Measurements from ENCODE around the gene IFT81.
"Not testable (repeated sequence)": the region's sequence is repeated elsewhere in the genome, so short reads cannot be mapped to it uniquely, and the experiment has no call there.

IFT81 gene

DNA sequence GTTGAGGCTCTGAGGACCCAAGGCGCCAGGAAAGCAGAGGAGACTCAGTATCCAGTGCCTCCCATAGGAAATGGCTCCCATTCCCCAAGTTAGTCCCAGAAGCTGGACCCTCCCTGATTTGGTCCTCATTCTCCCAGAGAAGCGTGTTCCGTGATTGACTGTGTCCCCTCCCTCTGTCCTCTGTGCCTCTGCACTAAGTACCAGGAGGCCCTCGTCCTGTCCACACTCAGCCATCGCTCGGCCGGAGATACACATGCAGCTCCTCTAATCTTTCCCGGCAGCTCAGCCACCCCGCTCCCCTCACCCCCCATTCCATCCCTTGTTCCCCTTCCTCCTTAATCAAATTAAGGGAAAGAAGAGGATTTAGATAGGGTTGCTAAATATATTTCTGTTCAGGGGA lies 128.6 kb downstream of the IFT81 start:
- no peaks in the 10 kb centered on the region for H3K36me3 ChIP-seq (replicated peaks; ENCODE audit: insufficient read depth, low read length)
- DNase-seq: no peak
- no peaks in the 10 kb centered on the region for H3F3A ChIP-seq (ENCODE audit: insufficient read depth, low read length)
- H3K4me2 ChIP-seq (ENCODE audit: low read depth, low read length): peak overlapping the region; percentile 41; the same call in 1 of the 2 replicates
- no peak overlapping the region for H3K27ac ChIP-seq (ENCODE audit: low read length)
- peak overlapping the region; percentile 63; the same call in 1 of the 2 replicates for H2AFZ ChIP-seq (ENCODE audit: low read length)
- H3K4me1 ChIP-seq (ENCODE audit: low read length): no peaks in the 10 kb centered on the region
- H3K27me3 ChIP-seq (replicated peaks; ENCODE audit: insufficient read depth, low read length): no peaks in the 10 kb centered on the region
- H3K9ac ChIP-seq (ENCODE audit: low read length): peak overlapping the region; percentile 25; the same call in 1 of the 2 replicates
- H4K20me1 ChIP-seq (ENCODE audit: insufficient read depth, low read length): no peaks in the 10 kb centered on the region
- H3K4me3 ChIP-seq (ENCODE audit: low read length): no peak overlapping the region
- no peak for TF ChIP-seq EZH2phosphoT487 (IDR thresholded peaks at IDR 0.05; ENCODE audit: low read length)
- H3K9me2 ChIP-seq (replicated peaks; ENCODE audit: insufficient read depth, low read length): no peaks in the 10 kb centered on the region
- H3K9me3 ChIP-seq (replicated peaks; ENCODE audit: insufficient read depth, low read length): no peaks in the 10 kb centered on the region
- no peaks in the 10 kb centered on the region for H3K79me2 ChIP-seq (ENCODE audit: low read length)

GRCh38 chr12:110253176-110253575 lies 129.0 kb downstream of the IFT81 start:
- peak overlapping the region; percentile 25; the same call in 1 of the 2 replicates for H3K9ac ChIP-seq (ENCODE audit: low read length)
- peak; percentile 15 for DNase-seq
- H2AFZ ChIP-seq (ENCODE audit: low read length): peak overlapping the region; percentile 63

DNA sequence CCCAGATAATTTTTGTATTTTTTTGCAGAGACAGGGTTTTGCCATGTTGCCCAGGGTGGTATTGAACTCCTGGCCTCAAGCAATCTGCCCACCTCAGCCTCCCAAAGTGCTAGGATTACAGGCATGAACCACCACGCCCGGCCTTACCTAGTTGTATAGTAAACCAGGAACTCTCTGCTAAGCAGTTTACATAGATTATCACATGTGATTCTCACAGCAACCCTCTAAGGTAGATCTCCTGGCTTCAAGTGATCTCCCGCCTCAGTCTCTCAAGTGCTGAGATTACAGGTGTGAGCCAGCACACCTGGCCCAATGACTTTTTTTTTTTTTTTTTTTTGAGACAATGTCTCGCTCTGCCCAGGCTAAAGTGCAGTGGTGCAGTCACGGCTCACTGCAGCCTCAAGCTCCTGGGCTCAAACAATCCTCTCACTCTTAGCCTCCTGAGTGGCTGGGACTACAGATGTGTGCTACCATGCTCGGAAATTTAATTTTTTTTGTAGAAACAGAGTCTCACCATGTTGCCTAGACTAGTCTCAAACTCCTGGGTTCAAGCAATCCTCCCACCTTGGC lies 130.9 kb downstream of the IFT81 start:
- H3K9me3 ChIP-seq (replicated peaks; ENCODE audit: insufficient read depth, low read length): no peaks in the 10 kb centered on the region
- no peak for DNase-seq
- H3F3A ChIP-seq (ENCODE audit: insufficient read depth, low read length): no peaks in the 10 kb centered on the region
- H3K4me1 ChIP-seq (ENCODE audit: low read length): no peaks in the 10 kb centered on the region
- no peak for TF ChIP-seq EZH2phosphoT487 (IDR thresholded peaks at IDR 0.05; ENCODE audit: low read length)
- TF ChIP-seq, protein P1, sequence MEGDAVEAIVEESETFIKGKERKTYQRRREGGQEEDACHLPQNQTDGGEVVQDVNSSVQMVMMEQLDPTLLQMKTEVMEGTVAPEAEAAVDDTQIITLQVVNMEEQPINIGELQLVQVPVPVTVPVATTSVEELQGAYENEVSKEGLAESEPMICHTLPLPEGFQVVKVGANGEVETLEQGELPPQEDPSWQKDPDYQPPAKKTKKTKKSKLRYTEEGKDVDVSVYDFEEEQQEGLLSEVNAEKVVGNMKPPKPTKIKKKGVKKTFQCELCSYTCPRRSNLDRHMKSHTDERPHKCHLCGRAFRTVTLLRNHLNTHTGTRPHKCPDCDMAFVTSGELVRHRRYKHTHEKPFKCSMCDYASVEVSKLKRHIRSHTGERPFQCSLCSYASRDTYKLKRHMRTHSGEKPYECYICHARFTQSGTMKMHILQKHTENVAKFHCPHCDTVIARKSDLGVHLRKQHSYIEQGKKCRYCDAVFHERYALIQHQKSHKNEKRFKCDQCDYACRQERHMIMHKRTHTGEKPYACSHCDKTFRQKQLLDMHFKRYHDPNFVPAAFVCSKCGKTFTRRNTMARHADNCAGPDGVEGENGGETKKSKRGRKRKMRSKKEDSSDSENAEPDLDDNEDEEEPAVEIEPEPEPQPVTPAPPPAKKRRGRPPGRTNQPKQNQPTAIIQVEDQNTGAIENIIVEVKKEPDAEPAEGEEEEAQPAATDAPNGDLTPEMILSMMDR (IDR thresholded peaks at IDR 0.05; ENCODE audit: low read length): no peak
- no peak for TF ChIP-seq EZH2 (optimal IDR thresholded peaks at IDR 0.05; ENCODE audit: low read depth, low read length)
- no peaks in the 10 kb centered on the region for H3K27me3 ChIP-seq (replicated peaks; ENCODE audit: insufficient read depth, low read length)
- no peak overlapping the region for H3K4me3 ChIP-seq (ENCODE audit: low read length)
- H4K20me1 ChIP-seq (ENCODE audit: insufficient read depth, low read length): no peaks in the 10 kb centered on the region
- no peak overlapping the region for H3K4me2 ChIP-seq (ENCODE audit: low read depth, low read length)
- H3K36me3 ChIP-seq (replicated peaks; ENCODE audit: insufficient read depth, low read length): no peaks in the 10 kb centered on the region
- no peaks in the 10 kb centered on the region for H3K79me2 ChIP-seq (ENCODE audit: low read length)
- no peaks in the 10 kb centered on the region for H3K9me2 ChIP-seq (replicated peaks; ENCODE audit: insufficient read depth, low read length)
- no peak overlapping the region for H2AFZ ChIP-seq (ENCODE audit: low read length)
- H3K27ac ChIP-seq (ENCODE audit: low read length): no peak overlapping the region
- no peak overlapping the region for H3K9ac ChIP-seq (ENCODE audit: low read length)

More at GRCh38 chr12:110253176-110253575, 129.0 kb downstream of the IFT81 start:
- no peaks in the 10 kb centered on the region for H3K9me3 ChIP-seq (replicated peaks; ENCODE audit: insufficient read depth, low read length)
- TF ChIP-seq EZH2 (optimal IDR thresholded peaks at IDR 0.05; ENCODE audit: low read depth, low read length): no peak
- TF ChIP-seq, protein P1 (IDR thresholded peaks at IDR 0.05; ENCODE audit: low read length): no peak
- no peak for TF ChIP-seq EZH2phosphoT487 (IDR thresholded peaks at IDR 0.05; ENCODE audit: low read length)
- no peaks in the 10 kb centered on the region for H4K20me1 ChIP-seq (ENCODE audit: insufficient read depth, low read length)
- peak overlapping the region; percentile 16; the same call in 1 of the 2 replicates for H3K27ac ChIP-seq (ENCODE audit: low read length)
- H3F3A ChIP-seq (ENCODE audit: insufficient read depth, low read length): no peaks in the 10 kb centered on the region
- no peaks in the 10 kb centered on the region for H3K4me1 ChIP-seq (ENCODE audit: low read length)
- no peaks in the 10 kb centered on the region for H3K36me3 ChIP-seq (replicated peaks; ENCODE audit: insufficient read depth, low read length)
- no peaks in the 10 kb centered on the region for H3K9me2 ChIP-seq (replicated peaks; ENCODE audit: insufficient read depth, low read length)
- no peaks in the 10 kb centered on the region for H3K79me2 ChIP-seq (ENCODE audit: low read length)
- H3K4me2 ChIP-seq (ENCODE audit: low read depth, low read length): peak overlapping the region; percentile 41
- no peaks in the 10 kb centered on the region for H3K27me3 ChIP-seq (replicated peaks; ENCODE audit: insufficient read depth, low read length)
- H3K4me3 ChIP-seq (ENCODE audit: low read length): no peak overlapping the region

DNA sequence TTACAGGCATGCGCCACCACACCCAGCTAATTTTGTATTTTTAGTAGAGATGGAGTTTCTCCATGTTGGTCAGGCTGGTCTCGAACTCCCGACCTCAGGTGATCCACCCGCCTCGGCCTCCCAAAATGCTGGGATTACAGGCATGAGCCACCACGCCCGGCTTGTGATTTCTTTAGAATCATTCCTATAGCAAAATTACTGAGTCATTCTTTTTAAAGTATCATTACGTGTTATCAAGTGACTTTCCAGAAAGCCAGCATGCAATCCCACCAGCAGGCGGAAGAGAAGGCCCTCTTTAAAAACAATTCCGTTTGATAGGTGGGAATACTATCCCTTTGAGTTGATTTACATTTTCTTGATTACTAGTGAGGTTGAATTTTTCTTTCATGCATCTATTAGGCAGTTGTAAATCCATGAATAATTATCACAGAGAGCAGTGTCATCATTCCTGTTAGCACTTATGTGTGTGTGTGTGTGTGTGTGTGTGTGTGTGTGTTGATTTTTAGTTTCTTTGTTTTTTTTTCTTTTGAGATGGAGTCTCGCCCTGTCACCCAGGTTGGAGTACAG lies 131.8 kb downstream of the IFT81 start:
- H2AFZ ChIP-seq (ENCODE audit: low read length); H3F3A ChIP-seq (ENCODE audit: insufficient read depth, low read length); H3K9ac ChIP-seq (ENCODE audit: low read length); H3K4me3 ChIP-seq (ENCODE audit: low read length); H3K4me2 ChIP-seq (ENCODE audit: low read depth, low read length); H3K9me3 ChIP-seq (replicated peaks; ENCODE audit: insufficient read depth, low read length); H3K9me2 ChIP-seq (replicated peaks; ENCODE audit: insufficient read depth, low read length); H4K20me1 ChIP-seq (ENCODE audit: insufficient read depth, low read length); H3K79me2 ChIP-seq (ENCODE audit: low read length); H3K4me1 ChIP-seq (ENCODE audit: low read length); H3K36me3 ChIP-seq (replicated peaks; ENCODE audit: insufficient read depth, low read length); H3K27ac ChIP-seq (ENCODE audit: low read length); DNase-seq; H3K27me3 ChIP-seq (replicated peaks; ENCODE audit: insufficient read depth, low read length): not testable (repeated sequence)
